HepG2 (cell line): ENCODE results near the gene KCNJ1. TPM values are rescaled to one million over a fixed set of nuclear protein-coding genes. Genes with fewer than 3 reads are reported as not detected.

Source experiments
- ATAC-seq: fragments of 200-7000 bp; cut with Tn5 transposase; 3 replicates; pipeline ENCODE4 v1.9.1; 2020; ENCODE audit warnings: mild to moderate bottlenecking, moderate library complexity
- BruUV-seq: library from RNA; stranded (reverse); fragments of 400-500 nt; replicated peaks from 2 replicates; lab custom pipeline; 2021; lab: Mats Ljungman, UMichigan
- CTCF ChIA-PET: fragments of 300-600 bp; formaldehyde crosslinking; extraction: SDS; loops from one replicate; lab custom pipeline; 2021; ENCODE audit warnings: low total read pairs, inconsistent platforms, low intra/inter-chr PET ratio; lab: Yijun Ruan, JAX
- POLR2A ChIA-PET: fragments of 350-600 bp; sonication (Branson Sonifier 250); formaldehyde crosslinking; loops from one replicate; lab custom pipeline; 2020; ENCODE audit warnings: antibody characterized with exemption, inconsistent platforms; lab: Yijun Ruan, JAX
- DNase-seq: peaks from one replicate; pipeline ENCODE4 v3.0.0-alpha.2; 2015; ENCODE audit warnings: low spot score
- FAIRE-seq: peaks from 3 replicates; lab custom pipeline; 2011; peaks lifted over from hg19 to GRCh38; lab: Jason Lieb, UNC
- H2AFZ ChIP-seq: one replicate; pipeline ENCODE4 v1.6.1; 2011; ENCODE audit warnings: low read length, inconsistent platforms
- H3K27ac ChIP-seq: fragments of 300-600 bp; 3 replicates; pipeline ENCODE4 v1.8.0; 2011; ENCODE audit warnings: mixed run types, mild to moderate bottlenecking, mixed read lengths, low read length, inconsistent platforms; ENCODE audit not compliant: insufficient read depth; ENCODE audit errors: extremely low read length
- H3K27me3 ChIP-seq, 2 experiments: fragments of 200-600 bp in 1 of 2; 2 replicates in 1 of 2; 3 replicates in 1 of 2; pipeline versions ENCODE4 v1.6.0 to v1.8.0; 2011; ENCODE audit warnings: low read length in 2 of 2, mild to moderate bottlenecking in 2 of 2, moderate library complexity in 2 of 2, inconsistent platforms in 1 of 2; ENCODE audit not compliant: insufficient read depth in 2 of 2, control insufficient read depth in 1 of 2
- H3K36me3 ChIP-seq, 2 experiments: fragments of 200-600 bp in 1 of 2; replicated peaks in 1 of 2; 2 replicates in 1 of 2; 3 replicates in 1 of 2; pipeline versions ENCODE4 v1.5.1 to v1.8.0; 2011; ENCODE audit warnings: low read length in 2 of 2, inconsistent platforms in 1 of 2; ENCODE audit not compliant: insufficient read depth in 2 of 2, control insufficient read depth in 1 of 2
- H3K4me1 ChIP-seq: 2 replicates; pipeline ENCODE4 v1.5.1; 2012; ENCODE audit warnings: low read length, inconsistent platforms; ENCODE audit not compliant: insufficient read depth
- H3K4me2 ChIP-seq: 2 replicates; pipeline ENCODE4 v1.6.0; 2011; ENCODE audit warnings: low read depth, low read length, inconsistent platforms
- H3K4me3 ChIP-seq, 3 experiments: fragments of 200-600 bp in 1 of 3; sonication (generic), shearing (Covaris generic) in 1 of 3; replicated peaks in 1 of 3; 2 replicates each; pipeline ENCODE4 v1.5.1; 2011 to 2016; ENCODE audit warnings: low read length in 3 of 3, inconsistent platforms in 2 of 3, low read depth in 2 of 3, mild to moderate bottlenecking in 2 of 3, control low read depth in 1 of 3, mixed read lengths in 1 of 3; ENCODE audit not compliant: insufficient read depth in 1 of 3
- H3K79me2 ChIP-seq: one replicate; pipeline ENCODE4 v1.6.1; 2011; ENCODE audit warnings: low read length, inconsistent platforms; ENCODE audit not compliant: insufficient read depth
- H3K9ac ChIP-seq: 2 replicates; pipeline ENCODE4 v1.6.0; 2011; ENCODE audit warnings: mild to moderate bottlenecking, low read depth, low read length, inconsistent platforms; ENCODE audit not compliant: insufficient read depth
- H3K9me3 ChIP-seq: 2 replicates; pipeline ENCODE4 v1.5.1; 2012; ENCODE audit warnings: mild to moderate bottlenecking, low read length
- H4K20me1 ChIP-seq: 2 replicates; pipeline ENCODE4 v1.6.0; 2011; ENCODE audit warnings: inconsistent platforms, mild to moderate bottlenecking, low read length, moderate library complexity; ENCODE audit not compliant: insufficient read depth
- AFF4 ChIP-seq: sonication (generic); formaldehyde crosslinking; IDR thresholded peaks from 2 replicates; pipeline ENCODE4 v1.4.0; 2020; ENCODE audit warnings: missing genetic modification reagents
- AHR ChIP-seq: IDR thresholded peaks from 2 replicates; pipeline ENCODE4 v1.6.1; 2018; ENCODE audit warnings: missing genetic modification reagents, missing compliant biosample characterization
- GTF3A ChIP-seq: sonication (generic); formaldehyde crosslinking; conservative IDR thresholded peaks from 2 replicates; pipeline ENCODE4 v1.4.0; 2020; ENCODE audit warnings: mild to moderate bottlenecking, missing genetic modification reagents
- PAXIP1 ChIP-seq: sonication (generic); formaldehyde crosslinking; conservative IDR thresholded peaks from 2 replicates; pipeline ENCODE4 v1.4.0; 2020; ENCODE audit warnings: mild to moderate bottlenecking, missing genetic modification reagents, moderate library complexity
- PHF8 ChIP-seq: sonication (generic); formaldehyde crosslinking; IDR thresholded peaks from 2 replicates; pipeline ENCODE4 v1.5.0; 2020; ENCODE audit warnings: missing genetic modification reagents
- SRSF4 ChIP-seq: fragments of 200-400 bp; formaldehyde crosslinking; IDR thresholded peaks from one replicate; pipeline ENCODE4 v1.6.1; 2018; ENCODE audit warnings: mild to moderate bottlenecking, low read depth, low read length, moderate library complexity; ENCODE audit not compliant: poor library complexity, severe bottlenecking
- ZNF335 ChIP-seq: sonication (generic); formaldehyde crosslinking; IDR thresholded peaks from 2 replicates; pipeline ENCODE4 v1.4.0; 2020; ENCODE audit warnings: missing genetic modification reagents
- ZNF589 ChIP-seq: sonication (generic); formaldehyde crosslinking; conservative IDR thresholded peaks from 2 replicates; pipeline ENCODE4 v1.8.0; 2022; ENCODE audit warnings: mild to moderate bottlenecking, moderate library complexity, missing genetic modification reagents
- ZNF607 ChIP-seq: sonication (generic); formaldehyde crosslinking; IDR thresholded peaks from 2 replicates; pipeline ENCODE4 v1.5.1; 2020; ENCODE audit warnings: missing genetic modification reagents, mild to moderate bottlenecking, borderline replicate concordance
- ZSCAN31 ChIP-seq: sonication (generic); formaldehyde crosslinking; IDR thresholded peaks from 2 replicates; pipeline ENCODE4 v1.5.0; 2020; ENCODE audit warnings: low read depth, mild to moderate bottlenecking, missing genetic modification reagents
- ZUFSP ChIP-seq: sonication (generic); formaldehyde crosslinking; IDR thresholded peaks from 2 replicates; pipeline ENCODE4 v1.9.0; 2021; ENCODE audit warnings: missing genetic modification reagents, mild to moderate bottlenecking, borderline replicate concordance
- WGBS: methylation state at CpG from one replicate; pipeline ENCODE4 v1.1.6; 2017; ENCODE audit warnings: low lambda C conversion rate; 5-methylcytosine and 5-hydroxymethylcytosine counted together
- in situ Hi-C: cut with HindIII; loops from 2 replicates; pipeline ENCODE4 v1.10.0; 2017; ENCODE audit warnings: low pct_unique_long_range_greater_than_20kb; ENCODE audit not compliant: extremely low pct_ligation_motif_present
- intact Hi-C: fragments of 100-400 bp; cut with micrococcal nuclease; formaldehyde crosslinking; loops from one replicate; pipeline ENCODE4 v1.10.0; 2022; ENCODE audit not compliant: unreplicated experiment
- polyA plus RNA-seq, 8 experiments: library from polyadenylated mRNA; depleted of rRNA in 3 of 8; stranded (reverse) in 7 of 8; unstranded in 1 of 8; fragments of >200 nt; fragmentation: Illumina TruSeq in 4 of 8; extraction: Trizol in 4 of 8; gene quantifications; 2 replicates each; pipeline versions ENCODE4 v1.2.1 to v1.2.3, GENCODE V29; 2011 to 2016; ENCODE audit warnings: low read depth in 4 of 8, missing spikeins in 1 of 8, mixed read lengths in 1 of 8; ENCODE audit not compliant: insufficient read depth in 1 of 8
- total RNA-seq, 5 experiments: library from RNA; depleted of rRNA; stranded (reverse); fragments of >200 nt; fragmentation: Illumina TruSeq; extraction: Trizol; gene quantifications; 2 replicates each; pipeline ENCODE4 v1.2.3, GENCODE V29; 2016; ENCODE audit warnings: low read depth in 1 of 5

The KCNJ1 gene
- total and polyA plus RNA-seq, 2 of the 13 experiments (the other 11 are each of a cell fraction or from before 2014, with no cell fraction given): not detected

GRCh38 chr11:128804481-128804880 lies 62.6 kb downstream of the KCNJ1 start:
- CTCF ChIA-PET: no interaction called here
- TF ChIP-seq ZNF335 (CRISPR knock-in tag): no peak
- no peak for TF ChIP-seq PHF8
- no peak for TF ChIP-seq ZNF589 (CRISPR knock-in tag)
- TF ChIP-seq ZNF607 (CRISPR knock-in tag): no peak
- no peak for TF ChIP-seq ZUFSP (CRISPR knock-in tag)
- TF ChIP-seq AHR (CRISPR knock-in tag): no peak
- TF ChIP-seq SRSF4: no peak
- no peak for TF ChIP-seq AFF4 (CRISPR knock-in tag)
- TF ChIP-seq GTF3A (CRISPR knock-in tag): no peak
- no peak for TF ChIP-seq ZSCAN31 (CRISPR knock-in tag)
- no peak for TF ChIP-seq PAXIP1 (CRISPR knock-in tag)
- ATAC-seq: no peak
- Histone ChIP-seq H3K4me1 (no peaks in the 10 kb centered on the region), H2AFZ (no peak overlapping the region), H3K27ac (no peak overlapping the region), H3K4me3 (no peak overlapping the region), H3K79me2 (no peaks in the 10 kb centered on the region), H3K36me3 (no peaks in the 10 kb centered on the region), H3K27me3 (peaks cover 0 to 26% of the 10 kb centered on the region in 2 experiments; a peak in 2 of 5 replicates), H3K9me3 (no peaks in the 10 kb centered on the region), H3K9ac (no peak overlapping the region), H3K4me2 (no peak overlapping the region), H4K20me1 (no peaks in the 10 kb centered on the region)
- in situ Hi-C loops (no loop called here), intact Hi-C loops (no loop called here)
- no peak for DNase-seq
- no peak for FAIRE-seq
- no TSS peak for BruUV-seq
- WGBS: 0% methylated on average over 5 of the region's 5 CpGs
- POLR2A ChIA-PET: no interaction called here
